Neural cell (in vitro differentiated cells): ENCODE measurements around the gene OGT. TPM values are rescaled to one million over a fixed set of nuclear protein-coding genes. Genes with fewer than 3 reads are reported as not detected.

Source experiments
- H2AFZ ChIP-seq: fragments of 200-600, 300-800 bp; sonication (generic), shearing (Covaris generic); 2 replicates; pipeline ENCODE4 v1.6.0; 2014; ENCODE audit warnings: low read depth, mild to moderate bottlenecking, antibody characterized with exemption, low read length, moderate library complexity
- H3F3A ChIP-seq: fragments of 200-600 bp; shearing (Covaris generic); 2 replicates; pipeline ENCODE4 v1.6.1; 2016; ENCODE audit warnings: mild to moderate bottlenecking, moderate library complexity, mixed read lengths, antibody characterized with exemption, low read length; ENCODE audit not compliant: insufficient read depth, poor library complexity, severe bottlenecking
- H3K27ac ChIP-seq: fragments of 200-600, 300-800 bp; sonication (generic), shearing (Covaris generic); 2 replicates; pipeline ENCODE4 v1.5.1; 2014; ENCODE audit warnings: mild to moderate bottlenecking, low read length, moderate library complexity
- H3K27me3 ChIP-seq: fragments of 300-800, 200-600 bp; sonication (generic), shearing (Covaris generic); 2 replicates; pipeline ENCODE4 v1.6.0; 2014; ENCODE audit warnings: mild to moderate bottlenecking, low read depth, low read length, moderate library complexity; ENCODE audit not compliant: insufficient read depth
- H3K36me3 ChIP-seq: fragments of 300-800, 200-600 bp; sonication (generic), shearing (Covaris generic); 2 replicates; pipeline ENCODE4 v1.5.1; 2014; ENCODE audit warnings: mild to moderate bottlenecking, antibody characterized with exemption, low read length, moderate library complexity; ENCODE audit not compliant: insufficient read depth
- H3K4me2 ChIP-seq: fragments of 300-800, 200-600 bp; sonication (generic), shearing (Covaris generic); 2 replicates; pipeline ENCODE4 v1.6.0; 2014; ENCODE audit warnings: mild to moderate bottlenecking, low read length
- H3K4me3 ChIP-seq: fragments of 300-800, 200-600 bp; sonication (generic), shearing (Covaris generic); 2 replicates; pipeline ENCODE4 v1.5.1; 2014; ENCODE audit warnings: mild to moderate bottlenecking, low read length, moderate library complexity
- H3K79me2 ChIP-seq: fragments of 200-600 bp; shearing (Covaris generic); replicated peaks from 2 replicates; pipeline ENCODE4 v1.6.0; 2014; ENCODE audit warnings: mild to moderate bottlenecking, low read length, moderate library complexity; ENCODE audit not compliant: insufficient read depth
- H3K9ac ChIP-seq: fragments of 300-800, 200-600 bp; sonication (generic), shearing (Covaris generic); 2 replicates; pipeline ENCODE4 v1.6.1; 2016; ENCODE audit warnings: mild to moderate bottlenecking, low read length, mixed read lengths
- H3K9me2 ChIP-seq: fragments of 200-600 bp; shearing (Covaris generic); 2 replicates; pipeline ENCODE4 v1.6.1; 2016; ENCODE audit warnings: mild to moderate bottlenecking, low read length, mixed read lengths; ENCODE audit not compliant: insufficient read depth
- H3K9me3 ChIP-seq: fragments of 200-600, 300-800 bp; sonication (generic), shearing (Covaris generic); 2 replicates; pipeline ENCODE4 v1.6.1; 2016; ENCODE audit warnings: mild to moderate bottlenecking, mixed run types, low read length, moderate library complexity, mixed read lengths
- H4K20me1 ChIP-seq: fragments of 200-600 bp; shearing (Covaris generic); 2 replicates; pipeline ENCODE4 v1.6.1; 2016; ENCODE audit warnings: mild to moderate bottlenecking, mixed run types; ENCODE audit not compliant: insufficient read depth
- CTCF ChIP-seq: fragments of 450-650 bp; IDR thresholded peaks from 2 replicates; pipeline ENCODE4 v1.5.1; 2014; ENCODE audit warnings: antibody characterized with exemption, mild to moderate bottlenecking, moderate library complexity; ENCODE audit not compliant: poor library complexity, severe bottlenecking
- EP300 ChIP-seq: fragments of 450-650 bp; conservative IDR thresholded peaks from 2 replicates; pipeline ENCODE4 v1.6.1; 2014; ENCODE audit warnings: antibody characterized with exemption, mild to moderate bottlenecking, moderate library complexity; ENCODE audit not compliant: poor library complexity, severe bottlenecking
- EZH2 ChIP-seq: fragments of 200-600, 300-800 bp; shearing (Covaris generic), sonication (generic); IDR thresholded peaks from 2 replicates; pipeline ENCODE4 v1.6.1; 2014; ENCODE audit warnings: antibody characterized with exemption, low read length, borderline replicate concordance, mild to moderate bottlenecking; ENCODE audit not compliant: insufficient read depth, poor library complexity, severe bottlenecking
- MXI1 ChIP-seq: fragments of 450-650 bp; conservative IDR thresholded peaks from 2 replicates; pipeline ENCODE4 v1.6.1; 2014; ENCODE audit warnings: antibody characterized with exemption, mild to moderate bottlenecking; ENCODE audit not compliant: poor library complexity, severe bottlenecking
- POLR2AphosphoS5 ChIP-seq: IDR thresholded peaks from 2 replicates; pipeline ENCODE4 v1.6.1; 2012
- RAD21 ChIP-seq: fragments of 450-650 bp; conservative IDR thresholded peaks from 2 replicates; pipeline ENCODE4 v1.6.1; 2014; ENCODE audit warnings: antibody characterized with exemption, mild to moderate bottlenecking, moderate library complexity
- REST ChIP-seq: IDR thresholded peaks from 2 replicates; pipeline ENCODE4 v1.6.1; 2012; ENCODE audit warnings: borderline replicate concordance
- SMC3 ChIP-seq: fragments of 450-650 bp; conservative IDR thresholded peaks from 2 replicates; pipeline ENCODE4 v1.6.1; 2014; ENCODE audit warnings: antibody characterized with exemption, mild to moderate bottlenecking, moderate library complexity; ENCODE audit not compliant: poor library complexity
- TAF1 ChIP-seq: IDR thresholded peaks from 2 replicates; pipeline ENCODE4 v1.6.1; 2012; ENCODE audit warnings: low read depth
- polyA plus RNA-seq: library from polyadenylated mRNA; depleted of rRNA; stranded (reverse); fragments of >200 nt; gene quantifications from 2 replicates; pipeline ENCODE4 v1.2.3, GENCODE V29; 2014

Gene OGT
- polyA plus RNA-seq, 1 donor from 2014 or later, result 340 TPM

GRCh38 chrX:71549986-71550385 is 17.1 kb downstream of the OGT start:
- H3K27ac ChIP-seq, result no peak overlapping the region
- H3K27me3 ChIP-seq, result no peaks in the 10 kb centered on the region

GRCh38 chrX:71550578-71550977 is 17.7 kb downstream of the OGT start:
- Histone ChIP-seq H3K79me2 (no peaks in the 10 kb centered on the region), H3K9me2 (no peaks in the 10 kb centered on the region), H3K4me2 (no peak overlapping the region)
- TF ChIP-seq EZH2 (no peak), TAF1 (no peak), RAD21 (no peak), MXI1 (no peak), SMC3 (no peak), CTCF (no peak), EP300 (no peak)

More at GRCh38 chrX:71549986-71550385, 17.1 kb downstream of the OGT start:
- no peak overlapping the region for H3K4me3 ChIP-seq
- no peaks in the 10 kb centered on the region for H3F3A ChIP-seq
- no peak overlapping the region for H3K4me2 ChIP-seq
- no peak for TF ChIP-seq REST
- no peak for TF ChIP-seq MXI1
- TF ChIP-seq EZH2, result no peak
- TF ChIP-seq CTCF, result no peak
- no peak for TF ChIP-seq RAD21
- no peak for TF ChIP-seq POLR2AphosphoS5
- no peak for TF ChIP-seq EP300
- TF ChIP-seq TAF1, result no peak
- TF ChIP-seq SMC3, result no peak
- H3K79me2 ChIP-seq, result no peaks in the 10 kb centered on the region
- no peaks in the 10 kb centered on the region for H3K36me3 ChIP-seq
- no peaks in the 10 kb centered on the region for H4K20me1 ChIP-seq
- no peak overlapping the region for H2AFZ ChIP-seq
- H3K9me3 ChIP-seq, result no peaks in the 10 kb centered on the region
- H3K9me2 ChIP-seq, result no peaks in the 10 kb centered on the region
- H3K9ac ChIP-seq, result no peak overlapping the region

More at GRCh38 chrX:71550578-71550977, 17.7 kb downstream of the OGT start:
- Histone ChIP-seq H3K9me3 (no peaks in the 10 kb centered on the region), H3K4me3 (no peak overlapping the region), H3K27ac (no peak overlapping the region), H3K27me3 (no peaks in the 10 kb centered on the region), H3K36me3 (no peaks in the 10 kb centered on the region), H4K20me1 (no peaks in the 10 kb centered on the region), H2AFZ (no peak overlapping the region), H3K9ac (no peak overlapping the region), H3F3A (no peaks in the 10 kb centered on the region)
